CD14-positive monocyte (primary cell): Measurements from ENCODE around the gene MEGF6. TPM values are rescaled to one million over a fixed set of nuclear protein-coding genes. Genes with fewer than 3 reads are reported as not detected.

Experiments
- DNase-seq, 3 donors: peaks; one replicate each; pipeline ENCODE4 v3.0.0-alpha.2; 2011 to 2022
- H2AFZ ChIP-seq: 2 replicates; pipeline ENCODE4 v1.6.0; 2012; ENCODE audit warnings: mild to moderate bottlenecking, low read depth, low read length, inconsistent platforms; ENCODE audit not compliant: insufficient read depth, poor library complexity, severe bottlenecking
- H3K27ac ChIP-seq, 2 donors: 1 replicate in 1 of 2; 2 replicates in 1 of 2; pipeline ENCODE4 v1.5.1; 2012 to 2013; ENCODE audit warnings: low read length in 2 of 2, control low read depth in 1 of 2, inconsistent platforms in 1 of 2, low read depth in 1 of 2, mild to moderate bottlenecking in 1 of 2
- H3K27me3 ChIP-seq, 2 donors: one replicate each; pipeline versions ENCODE4 v1.6.0 to v1.6.1; 2011 to 2013; ENCODE audit warnings: low read length in 2 of 2; ENCODE audit not compliant: control insufficient read depth in 2 of 2, insufficient read depth in 2 of 2
- H3K36me3 ChIP-seq, 2 donors: replicated peaks in 1 of 2; 1 replicate in 1 of 2; 2 replicates in 1 of 2; pipeline versions ENCODE4 v1.5.1 to v1.6.1; 2012 to 2013; ENCODE audit warnings: low read length in 2 of 2, control low read depth in 1 of 2, inconsistent platforms in 1 of 2, mild to moderate bottlenecking in 1 of 2; ENCODE audit not compliant: insufficient read depth in 2 of 2, control insufficient read depth in 1 of 2
- H3K4me1 ChIP-seq, 2 donors: 1 replicate in 1 of 2; 2 replicates in 1 of 2; pipeline versions ENCODE4 v1.5.1 to v1.6.1; 2012 to 2013; ENCODE audit warnings: low read length in 2 of 2, control low read depth in 1 of 2, inconsistent platforms in 1 of 2, mild to moderate bottlenecking in 1 of 2, moderate library complexity in 1 of 2; ENCODE audit not compliant: insufficient read depth in 2 of 2, control insufficient read depth in 1 of 2
- H3K4me2 ChIP-seq: replicated peaks from 2 replicates; pipeline ENCODE3; 2012; ENCODE audit warnings: low read length, moderate library complexity, mild to moderate bottlenecking; ENCODE audit not compliant: poor library complexity, severe bottlenecking; ENCODE audit errors: extremely low read depth
- H3K4me3 ChIP-seq, 3 experiments: fragments of 200-600 bp in 1 of 3; sonication (generic) in 1 of 3; replicated peaks in 1 of 3; 1 replicate in 2 of 3; 2 replicates in 1 of 3; pipeline ENCODE4 v1.5.1; 2011 to 2013; ENCODE audit warnings: low read length in 3 of 3, mild to moderate bottlenecking in 3 of 3, control low read depth in 2 of 3, low read depth in 2 of 3, inconsistent platforms in 1 of 3, moderate library complexity in 1 of 3
- H3K79me2 ChIP-seq: 2 replicates; pipeline ENCODE4 v1.6.0; 2012; ENCODE audit warnings: mild to moderate bottlenecking, control low read depth, inconsistent platforms, low read length, moderate library complexity; ENCODE audit not compliant: insufficient read depth
- H3K9ac ChIP-seq: 2 replicates; pipeline ENCODE4 v1.6.0; 2017; ENCODE audit warnings: low read length, mild to moderate bottlenecking; ENCODE audit not compliant: insufficient read depth, poor library complexity, severe bottlenecking
- H3K9me3 ChIP-seq, 2 donors: replicated peaks in 1 of 2; 1 replicate in 1 of 2; 2 replicates in 1 of 2; pipeline versions ENCODE4 v1.5.1 to v1.6.1; 2012 to 2013; ENCODE audit warnings: low read length in 2 of 2, control low read depth in 1 of 2; ENCODE audit not compliant: control insufficient read depth in 1 of 2, insufficient read depth in 1 of 2
- H4K20me1 ChIP-seq: 2 replicates; pipeline ENCODE4 v1.6.0; 2012; ENCODE audit warnings: mild to moderate bottlenecking, low read length, control low read depth, moderate library complexity; ENCODE audit not compliant: insufficient read depth
- H3K27ac Mint-ChIP-seq, 7 donors: one replicate each; pipeline ENCODE4 v1.8.0; 2020; ENCODE audit warnings: mild to moderate bottlenecking in 7 of 7, mixed read lengths in 7 of 7, moderate library complexity in 6 of 7, inconsistent platforms in 2 of 7
- H3K27me3 Mint-ChIP-seq, 3 donors: one replicate each; pipeline ENCODE4 v1.8.0; 2021 to 2022; ENCODE audit warnings: low read depth in 3 of 3, mild to moderate bottlenecking in 3 of 3, mixed read lengths in 3 of 3, moderate library complexity in 3 of 3, inconsistent platforms in 1 of 3
- H3K36me3 Mint-ChIP-seq, 2 donors: one replicate each; pipeline ENCODE4 v1.8.0; 2020; ENCODE audit warnings: mixed read lengths in 2 of 2, inconsistent platforms in 1 of 2, mild to moderate bottlenecking in 1 of 2
- H3K4me1 Mint-ChIP-seq: one replicate; pipeline ENCODE4 v1.8.0; 2020; ENCODE audit warnings: mild to moderate bottlenecking, mixed read lengths
- H3K4me3 Mint-ChIP-seq, 2 donors: one replicate each; pipeline ENCODE4 v1.8.0; 2020; ENCODE audit warnings: mild to moderate bottlenecking in 2 of 2, mixed read lengths in 2 of 2, moderate library complexity in 1 of 2
- H3K9me3 Mint-ChIP-seq, 7 donors: one replicate each; pipeline ENCODE4 v1.8.0; 2020 to 2022; ENCODE audit warnings: mixed read lengths in 7 of 7, mild to moderate bottlenecking in 6 of 7, moderate library complexity in 6 of 7, inconsistent platforms in 2 of 7
- WGBS: methylation state at CpG from one replicate; pipeline ENCODE4 v1.1.5; 2013; ENCODE audit warnings: missing lambda C conversion rate; ENCODE audit not compliant: insufficient coverage; 5-methylcytosine and 5-hydroxymethylcytosine counted together
- intact Hi-C, 2 donors: fragments of 100-400 bp; cut with micrococcal nuclease; formaldehyde crosslinking; loops; one replicate each; pipeline versions ENCODE4 v1.15.0 to v1.15.1; 2023
- polyA plus RNA-seq, 3 donors: library from polyadenylated mRNA; depleted of rRNA in 1 of 3; unstranded in 2 of 3; stranded (reverse) in 1 of 3; fragments of 300-500 nt in 2 of 3; fragments of >200 nt in 1 of 3; fragmentation: Illumina TruSeq in 2 of 3; gene quantifications; 1 replicate in 2 of 3; 2 replicates in 1 of 3; pipeline ENCODE4 v1.2.3, GENCODE V29; 2012 to 2021
- TF ChIP-seq, protein P1 (sequence below): fragments of 200-600 bp; IDR thresholded peaks from one replicate; pipeline ENCODE4 v1.8.0; 2022; ENCODE audit warnings: antibody characterized with exemption, mild to moderate bottlenecking

Gene MEGF6
- polyA plus RNA-seq, 3 donors = 0.39 to 3.8 (median 1.2) TPM

DNA sequence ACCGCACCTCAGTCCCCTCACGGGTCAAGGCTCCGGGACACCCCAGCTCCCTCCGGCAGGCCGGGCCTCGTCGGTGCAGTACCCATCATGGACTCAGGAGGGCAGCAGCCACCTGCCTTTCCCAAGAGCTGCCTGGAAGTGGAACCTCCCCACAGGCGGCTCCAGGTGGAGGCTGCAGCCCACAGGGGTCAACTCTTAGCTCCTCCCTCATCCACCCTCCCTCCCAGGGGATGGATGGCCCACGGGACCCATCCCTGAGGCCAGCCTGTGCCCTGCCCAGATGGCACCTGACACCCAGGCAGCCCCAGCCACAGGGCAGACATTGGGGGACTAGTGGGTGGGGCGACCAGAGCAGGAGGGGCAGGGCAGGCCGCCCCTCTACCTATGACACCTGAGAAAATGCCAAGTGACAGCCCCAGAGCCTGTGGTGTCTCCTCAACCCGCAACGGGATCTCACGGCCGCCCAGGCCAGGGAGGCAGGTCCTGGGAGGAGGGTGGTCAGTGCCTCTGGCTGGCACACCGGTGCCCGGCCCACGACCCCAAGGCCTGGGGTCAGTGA, 158.0 kb downstream of the MEGF6 start:
- peaks cover 12 to 47% (median 32%) of the 10 kb centered on the region in 3 donors for H3K27me3 Mint-ChIP-seq
- peaks cover 6% of the 10 kb centered on the region for H3K4me1 Mint-ChIP-seq
- H3K4me3 ChIP-seq = no peak overlapping the region
- H3K36me3 Mint-ChIP-seq = no peaks in the 10 kb centered on the region
- intact Hi-C loops = loop anchor here in 1 of 2 donors (1.0 kb wide), 1 partner anchor 31 kb away; no protein-coding TSS in a partner anchor
- H3K9ac ChIP-seq = no peak overlapping the region
- H3K36me3 ChIP-seq = no peaks in the 10 kb centered on the region
- peaks cover 7 to 13% of the 10 kb centered on the region in 2 donors for H3K4me1 ChIP-seq
- H3K9me3 ChIP-seq = no peaks in the 10 kb centered on the region
- peaks cover 0 to 5% (median 0%) of the 10 kb centered on the region in 7 donors for H3K9me3 Mint-ChIP-seq
- peaks cover 5 to 22% of the 10 kb centered on the region in 2 donors for H3K27me3 ChIP-seq
- DNase-seq = peak; percentile 25 to 61 (median 36)
- TF ChIP-seq, protein P1, sequence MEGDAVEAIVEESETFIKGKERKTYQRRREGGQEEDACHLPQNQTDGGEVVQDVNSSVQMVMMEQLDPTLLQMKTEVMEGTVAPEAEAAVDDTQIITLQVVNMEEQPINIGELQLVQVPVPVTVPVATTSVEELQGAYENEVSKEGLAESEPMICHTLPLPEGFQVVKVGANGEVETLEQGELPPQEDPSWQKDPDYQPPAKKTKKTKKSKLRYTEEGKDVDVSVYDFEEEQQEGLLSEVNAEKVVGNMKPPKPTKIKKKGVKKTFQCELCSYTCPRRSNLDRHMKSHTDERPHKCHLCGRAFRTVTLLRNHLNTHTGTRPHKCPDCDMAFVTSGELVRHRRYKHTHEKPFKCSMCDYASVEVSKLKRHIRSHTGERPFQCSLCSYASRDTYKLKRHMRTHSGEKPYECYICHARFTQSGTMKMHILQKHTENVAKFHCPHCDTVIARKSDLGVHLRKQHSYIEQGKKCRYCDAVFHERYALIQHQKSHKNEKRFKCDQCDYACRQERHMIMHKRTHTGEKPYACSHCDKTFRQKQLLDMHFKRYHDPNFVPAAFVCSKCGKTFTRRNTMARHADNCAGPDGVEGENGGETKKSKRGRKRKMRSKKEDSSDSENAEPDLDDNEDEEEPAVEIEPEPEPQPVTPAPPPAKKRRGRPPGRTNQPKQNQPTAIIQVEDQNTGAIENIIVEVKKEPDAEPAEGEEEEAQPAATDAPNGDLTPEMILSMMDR = peak; percentile 94
- no peak overlapping the region for H3K27ac ChIP-seq
- WGBS = 30% methylated on average over 15 of the region's 18 CpGs
- H2AFZ ChIP-seq = no peak overlapping the region
- no peak overlapping the region for H3K27ac Mint-ChIP-seq
- no peaks in the 10 kb centered on the region for H3K79me2 ChIP-seq
- H3K4me3 Mint-ChIP-seq = peak overlapping the region in 1 of 2 donors; percentile 69
- no peaks in the 10 kb centered on the region for H4K20me1 ChIP-seq
- H3K4me2 ChIP-seq = no peak overlapping the region

- no peaks in the 10 kb centered on the region for H3K36me3 ChIP-seq
- H3K9me3 ChIP-seq = no peaks in the 10 kb centered on the region
- Mint-ChIP-seq H3K4me1 (peaks cover 6% of the 10 kb centered on the region), H3K36me3 (no peaks in the 10 kb centered on the region), H3K27ac (peak overlapping the region in 1 of 7 donors; percentile 64), H3K4me3 (no peak overlapping the region), H3K27me3 (peaks cover 12 to 48% (median 32%) of the 10 kb centered on the region in 3 donors), H3K9me3 (peaks cover 0 to 6% (median 0%) of the 10 kb centered on the region in 7 donors)
- intact Hi-C loops = loop anchor here in 1 of 2 donors (1.0 kb wide), 1 partner anchor 31 kb away; no protein-coding TSS in a partner anchor
- H2AFZ ChIP-seq = no peak overlapping the region
- H3K9ac ChIP-seq = no peak overlapping the region
- DNase-seq = no peak
- 61% methylated on average over 4 of the region's 5 CpGs for WGBS
- no peaks in the 10 kb centered on the region for H3K79me2 ChIP-seq
- H4K20me1 ChIP-seq = no peaks in the 10 kb centered on the region
- peaks cover 7 to 13% of the 10 kb centered on the region in 2 donors for H3K4me1 ChIP-seq
- peaks cover 5 to 22% of the 10 kb centered on the region in 2 donors for H3K27me3 ChIP-seq
- TF ChIP-seq, protein P1 = no peak
- H3K4me2 ChIP-seq = no peak overlapping the region
- no peak overlapping the region for H3K27ac ChIP-seq
- no peak overlapping the region for H3K4me3 ChIP-seq
Observed at GRCh38 chr1:3452866-3453175, 158.5 kb downstream of the MEGF6 start.
